SH-SY5Y (cell line): ENCODE results near the gene DEK.

Experiments
- GATA2 ChIP-seq: IDR thresholded peaks from 2 replicates; pipeline ENCODE4 v1.6.1; 2011; ENCODE audit warnings: mild to moderate bottlenecking, low read depth, low read length
- GATA3 ChIP-seq: IDR thresholded peaks from 2 replicates; pipeline ENCODE4 v1.6.1; 2011; ENCODE audit warnings: low read depth, mild to moderate bottlenecking, low read length, moderate library complexity

- TF ChIP-seq GATA3 (no peak), GATA2 (no peak)
Observed at GRCh38 chr6:18306977-18307376, 42.6 kb upstream of the DEK start.
